NCI-H2107 (cell line): ENCODE measurements around the gene CCDC57.

ENCODE experiments used
- DNase-seq: peaks from one replicate; lab custom pipeline; 2025; lab: John Stamatoyannopoulos, UW

Gene CCDC57

DNA sequence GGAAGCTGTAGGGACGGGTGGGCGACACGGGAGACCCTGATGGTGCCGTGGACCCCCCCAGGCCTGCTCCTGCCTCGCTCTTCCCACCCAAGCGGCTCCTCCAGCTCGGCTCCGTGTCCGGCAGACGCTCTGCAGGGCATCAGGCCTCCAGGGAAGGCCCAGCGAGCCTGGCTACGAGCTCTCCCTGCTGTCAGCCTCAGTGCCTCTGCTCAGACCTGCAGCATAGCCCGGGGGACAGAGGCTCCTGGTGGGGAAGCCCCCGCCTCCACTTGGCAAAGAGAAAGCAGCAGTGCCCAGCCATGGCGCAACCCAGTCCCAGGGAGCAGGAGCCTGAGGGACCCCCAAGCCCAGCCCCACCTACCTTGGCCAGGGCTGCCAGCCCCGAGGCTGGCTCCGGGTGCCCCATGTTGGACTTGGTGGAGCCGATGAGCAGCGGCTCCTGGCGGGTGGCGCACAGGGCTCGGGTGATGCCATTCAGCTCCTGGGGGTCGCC lies 120.5 kb downstream of the CCDC57 start:
- DNase-seq, result no peak

- no peak for DNase-seq
Observed at GRCh38 chr17:82091264-82092066, 121.2 kb downstream of the CCDC57 start.

DNA sequence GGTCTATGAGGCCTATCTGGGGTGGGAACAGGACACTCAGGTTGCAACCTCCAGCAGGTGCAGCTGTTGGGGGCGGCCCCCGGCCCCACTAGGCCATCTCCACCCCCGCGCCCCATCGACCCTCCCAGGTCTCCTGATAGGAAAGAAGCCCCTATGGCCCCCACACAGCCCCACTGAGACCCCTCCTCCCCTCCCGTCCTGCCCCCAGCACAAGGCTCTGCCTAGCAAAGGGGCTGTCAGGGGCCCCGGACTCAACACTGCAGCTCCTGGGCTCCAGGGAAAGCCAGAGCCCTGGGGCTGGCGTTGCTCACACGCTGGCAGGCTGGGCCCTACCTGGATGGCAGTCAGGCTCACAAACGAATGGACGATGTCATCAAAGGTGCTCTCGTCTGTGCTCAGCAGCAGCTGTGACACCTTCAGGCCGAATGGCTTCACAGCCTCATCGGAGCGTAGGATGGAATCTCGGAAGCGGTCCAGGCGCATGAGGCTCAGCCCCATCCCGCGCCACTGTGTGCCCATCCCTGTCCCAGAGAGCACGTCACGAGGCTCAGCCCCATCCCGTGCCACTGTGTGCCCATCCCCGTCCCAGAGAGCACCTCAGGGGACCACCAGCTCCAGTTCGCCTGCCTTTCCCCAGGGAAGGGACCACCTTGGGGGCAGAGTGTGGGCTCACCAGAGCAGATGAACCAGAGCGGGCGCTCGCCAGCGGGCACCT lies 121.9 kb downstream of the CCDC57 start:
- DNase-seq, result no peak

- no peak for DNase-seq
Observed at GRCh38 chr17:82089723-82090548, 122.7 kb downstream of the CCDC57 start.

DNA sequence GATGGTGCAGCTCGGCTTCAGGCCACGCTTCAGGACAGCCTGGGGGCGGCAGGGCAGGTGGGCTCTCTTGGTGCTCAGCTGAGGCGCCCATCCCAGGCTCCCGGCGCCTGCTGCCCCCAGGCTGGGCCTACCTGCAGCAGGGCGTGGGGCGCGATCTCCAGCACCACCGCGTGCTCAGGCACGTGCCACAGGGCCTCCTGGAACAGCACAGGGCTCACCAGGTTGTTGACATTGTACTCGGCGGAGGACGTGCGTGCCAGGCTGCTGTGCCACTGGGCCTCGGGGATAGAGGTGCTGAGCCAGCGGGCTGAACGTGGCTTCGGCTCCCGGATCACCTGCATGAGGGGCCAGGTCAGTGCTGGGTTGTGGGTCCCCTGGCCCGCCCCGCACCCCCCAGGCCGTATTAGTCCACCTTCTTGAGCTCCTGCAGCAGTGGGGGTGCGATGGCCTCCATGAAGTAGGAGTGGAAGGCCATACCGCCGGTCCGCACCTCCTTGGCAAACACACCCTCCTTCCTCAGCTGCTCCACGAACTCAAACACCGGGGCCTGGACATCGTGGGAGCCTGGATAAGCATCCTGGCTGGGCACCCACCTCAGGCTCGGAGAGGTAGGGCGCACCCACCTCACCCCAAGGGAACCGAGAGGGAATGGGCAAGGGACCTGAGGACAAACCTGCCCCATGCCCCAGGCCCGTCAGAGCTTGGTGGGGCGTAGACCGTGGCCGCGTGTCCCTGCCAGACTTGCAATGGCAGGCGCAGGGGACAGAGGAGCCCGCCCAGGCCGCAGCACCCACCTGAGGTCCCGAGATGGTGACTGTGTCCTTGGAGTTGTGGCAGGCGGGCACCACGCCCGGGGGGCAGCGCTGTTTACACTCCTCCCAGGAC lies 123.6 kb downstream of the CCDC57 start:
- DNase-seq, result no peak

GRCh38 chr17:82087961-82088837 lies 124.4 kb downstream of the CCDC57 start:
- DNase-seq, result no peak

DNA sequence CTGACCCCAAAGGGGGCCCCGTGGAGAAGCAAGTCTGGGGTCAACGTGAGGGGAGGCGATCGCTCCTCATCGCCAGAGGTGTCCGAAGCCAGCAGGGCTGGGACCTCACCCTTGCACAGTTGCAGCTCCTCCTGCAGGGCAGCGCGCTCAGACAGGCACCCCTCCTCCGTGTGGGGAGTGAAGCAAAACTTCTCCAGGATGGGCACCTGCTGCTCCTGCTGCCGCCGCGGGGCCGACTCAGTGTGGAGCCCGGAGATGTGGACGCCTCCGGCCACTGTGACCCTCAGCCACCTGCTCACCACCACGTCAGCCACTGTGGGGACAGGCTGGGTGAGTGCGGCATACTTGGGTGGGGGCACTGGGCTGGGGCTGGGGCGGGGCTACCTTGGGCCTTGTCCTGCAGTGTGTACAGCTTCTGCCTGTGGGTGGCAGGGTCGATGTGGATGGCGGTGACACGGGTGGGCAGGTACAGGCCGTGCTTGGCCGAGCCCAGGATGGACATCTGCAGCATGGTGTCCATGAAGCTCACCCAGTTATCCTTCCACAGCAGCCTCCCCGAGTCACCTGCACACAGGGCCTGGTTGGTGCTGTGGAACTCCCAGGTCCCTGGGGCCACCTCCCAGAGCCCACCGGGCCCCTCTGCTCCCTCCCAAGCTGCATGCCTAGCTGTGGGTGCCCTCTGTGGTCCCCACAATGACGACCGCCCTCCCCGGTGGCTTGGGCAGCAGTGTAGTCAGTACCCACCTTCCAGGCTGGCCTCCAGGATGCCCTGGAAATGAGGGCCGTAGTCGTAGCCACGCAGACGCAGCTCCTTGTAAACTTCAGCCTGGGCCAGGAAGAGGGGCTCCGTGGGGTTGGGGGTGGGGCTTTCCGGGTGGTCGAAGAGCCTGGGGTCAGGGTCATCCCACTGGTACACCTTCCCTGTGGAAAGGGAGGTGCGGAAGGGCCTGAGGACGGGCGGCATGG lies 125.4 kb downstream of the CCDC57 start:
- no peak for DNase-seq

DNA sequence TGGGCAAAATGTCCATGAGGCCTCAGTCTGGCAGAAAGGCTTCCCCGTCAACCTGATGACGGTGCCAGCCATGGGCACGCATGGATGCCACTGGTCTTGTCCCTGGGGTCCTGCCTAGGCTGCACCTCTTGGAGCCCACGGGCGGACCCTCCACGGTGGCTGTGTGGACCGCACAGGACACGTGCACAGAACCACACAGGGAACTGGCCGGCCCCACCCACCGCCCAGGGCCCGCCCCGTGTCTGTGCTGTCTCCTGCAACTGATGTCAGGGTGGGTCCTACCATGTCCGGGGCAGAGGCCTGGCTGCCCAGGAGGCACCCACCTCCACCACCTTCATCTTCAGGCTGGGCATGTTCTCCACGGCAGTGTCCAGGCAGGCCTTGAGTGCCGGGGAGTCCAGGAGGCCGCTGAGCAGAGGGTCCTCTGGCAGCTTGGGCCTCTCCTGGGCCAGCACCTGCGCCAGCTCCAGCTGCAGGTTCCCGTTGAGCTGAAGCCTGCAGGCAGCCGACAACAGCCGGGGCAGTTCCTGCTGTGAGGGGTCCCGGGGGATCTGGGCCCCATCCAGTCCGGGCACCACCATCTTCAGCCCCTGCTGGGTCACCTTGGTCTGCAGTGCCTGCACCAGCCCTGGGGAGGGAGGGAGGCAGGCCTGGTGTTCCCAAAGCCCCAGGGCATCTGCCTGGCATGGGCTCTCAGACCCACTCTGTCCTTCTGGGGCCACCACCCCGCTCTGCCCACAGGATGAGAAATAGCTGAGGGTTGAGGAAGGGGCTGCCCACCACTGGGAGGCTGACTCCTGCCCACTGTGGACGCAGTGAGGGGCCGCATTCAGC lies 126.5 kb downstream of the CCDC57 start:
- DNase-seq, result no peak

- DNase-seq, result no peak
Observed at GRCh38 chr17:82085031-82085861, 127.4 kb downstream of the CCDC57 start.

- DNase-seq, result no peak
Observed at GRCh38 chr17:82084373-82085030, 128.1 kb downstream of the CCDC57 start.

- DNase-seq, result no peak
Observed at GRCh38 chr17:82083533-82084359, 128.9 kb downstream of the CCDC57 start.

DNA sequence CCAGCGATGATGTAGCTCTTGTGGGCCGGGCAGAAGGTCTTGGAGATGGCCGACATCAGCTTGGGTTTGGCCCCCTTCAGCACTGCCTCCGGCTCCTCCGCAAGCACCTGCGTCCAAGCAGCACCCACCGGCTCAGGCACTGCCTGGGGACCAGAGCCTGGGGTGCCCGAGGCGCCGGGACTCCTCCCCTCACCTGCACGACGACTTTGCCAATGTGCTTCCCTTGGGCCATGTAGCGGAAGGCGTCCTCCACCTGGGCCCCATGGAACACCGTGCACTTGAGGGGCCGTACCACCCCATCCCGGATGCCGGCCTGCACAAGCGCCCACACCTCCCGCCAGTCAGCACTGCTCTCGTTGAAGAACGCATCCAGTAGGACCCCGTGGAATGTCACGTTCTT lies 129.6 kb downstream of the CCDC57 start:
- DNase-seq, result no peak

DNA sequence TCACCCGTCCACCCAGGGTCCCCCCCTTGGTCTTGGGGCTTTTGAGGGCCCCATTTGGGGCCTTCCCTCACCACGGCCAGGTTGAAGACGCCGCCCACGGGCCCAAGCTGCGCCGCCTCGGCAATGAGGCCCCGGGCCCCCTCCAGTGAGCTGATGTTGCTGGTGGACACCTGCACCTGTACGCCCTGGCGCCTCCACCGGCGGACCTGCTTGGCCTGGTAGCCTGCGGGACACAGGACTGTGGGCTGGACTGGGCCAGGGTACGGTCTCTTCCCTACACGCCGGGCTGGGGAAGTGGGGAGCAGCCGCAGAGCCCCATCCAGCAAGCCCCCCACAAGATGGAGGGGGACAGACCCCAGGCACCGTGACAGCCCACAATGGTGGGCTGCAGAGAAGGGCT lies 130.2 kb downstream of the CCDC57 start:
- no peak for DNase-seq

GRCh38 chr17:82081966-82082365 lies 130.7 kb downstream of the CCDC57 start:
- no peak for DNase-seq

DNA sequence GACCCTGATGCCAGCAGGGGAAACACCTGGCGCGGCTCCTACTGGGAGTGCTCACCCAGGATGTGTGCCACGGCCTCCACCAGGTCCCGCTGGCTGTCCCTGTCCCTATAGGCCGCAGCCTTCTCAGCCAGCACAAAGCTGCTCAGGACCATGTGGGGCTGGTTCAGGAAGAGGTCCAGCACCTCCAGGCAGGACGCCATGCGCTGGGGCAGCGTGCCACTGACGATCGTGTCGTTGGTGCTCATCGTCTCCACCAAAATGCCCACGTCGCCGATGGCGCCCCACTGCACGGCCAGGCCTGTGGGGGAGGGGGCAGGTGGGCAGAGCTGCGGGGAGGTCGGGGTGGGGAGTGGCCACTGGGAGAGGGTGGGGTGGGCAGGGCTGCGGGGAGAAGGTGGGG lies 131.1 kb downstream of the CCDC57 start:
- DNase-seq, result no peak
